ENCODE measurements around the gene HK1.

- TF ChIP-seq CTCF (IDR thresholded peaks at IDR 0.05) (no peak), POLR2AphosphoS5 (IDR thresholded peaks at IDR 0.05) (no peak)
Measured at GRCh38 chr10:69356187-69356586, 77.9 kb downstream of the HK1 start.

All from breast epithelium (tissue), 3 donors.